Right lobe of liver (tissue), 6 donors: ENCODE results near the gene PLA2G15. TPM values are rescaled to one million over a fixed set of nuclear protein-coding genes. Genes with fewer than 3 reads are reported as not detected.

ENCODE experiments used
- ATAC-seq, 4 donors: fragments of 200-7000 bp; cut with Tn5 transposase; one replicate each; pipeline ENCODE4 v1.9.1; 2020; ENCODE audit warnings: mild to moderate bottlenecking in 4 of 4, moderate library complexity in 4 of 4
- DNase-seq, 3 donors: peaks; one replicate each; pipeline ENCODE4 v3.0.0-alpha.2; 2020
- H3K27ac ChIP-seq, 3 donors: fragments of 200-600 bp; one replicate each; pipeline ENCODE4 v1.8.0; 2022
- H3K27me3 ChIP-seq, 2 donors: fragments of 200-600 bp; one replicate each; pipeline ENCODE4 v1.8.0; 2022
- H3K36me3 ChIP-seq, 4 donors: fragments of 200-600 bp; sonication (generic) in 1 of 4; one replicate each; pipeline versions ENCODE4 v1.5.1 to v1.8.0; 2017 to 2022; ENCODE audit warnings: control low read depth in 1 of 4
- H3K4me1 ChIP-seq, 4 donors: fragments of 200-600 bp; sonication (generic) in 1 of 4; one replicate each; pipeline versions ENCODE4 v1.5.1 to v1.8.0; 2017 to 2022; ENCODE audit warnings: control low read depth in 1 of 4
- H3K4me3 ChIP-seq, 3 donors: fragments of 200-600 bp; one replicate each; pipeline ENCODE4 v1.8.0; 2022
- H3K9me3 ChIP-seq, 4 donors: fragments of 200-600 bp; sonication (generic) in 1 of 4; one replicate each; pipeline versions ENCODE4 v1.5.1 to v1.8.0; 2017 to 2022; ENCODE audit warnings: control low read depth in 1 of 4
- POLR2A ChIP-seq: fragments of 450-650 bp; IDR thresholded peaks from one replicate; pipeline ENCODE4 v1.6.1; 2017; ENCODE audit warnings: antibody characterized with exemption, mild to moderate bottlenecking
- WGBS: methylation state at CpG from one replicate; pipeline ENCODE4 v1.1.6; 2018; ENCODE audit warnings: low coverage, low lambda C conversion rate; ENCODE audit not compliant: insufficient coverage; ENCODE audit errors: missing lambda C conversion rate; 5-methylcytosine and 5-hydroxymethylcytosine counted together
- intact Hi-C, 2 donors: fragments of 100-400 bp; cut with DNase I; formaldehyde crosslinking; loops; one replicate each; pipeline versions ENCODE4 v1.11.2 to v1.14.1; 2022
- total RNA-seq, 6 experiments: library from RNA; depleted of rRNA in 2 of 6; stranded (reverse); fragments of >200 nt in 2 of 6; fragmentation: NEBNext Ultra II Directional in 3 of 6; extraction: Animal tissue kit (Norgen Biotek cat#: 25700) in 3 of 6; gene quantifications; one replicate each; pipeline versions ENCODE4 v1.1.0 to v1.2.4, GENCODE V29; 2016 to 2023
- TF ChIP-seq, protein P1 (sequence below), 4 donors: fragments of 200-600 bp in 3 of 4; fragments of 450-650 bp in 1 of 4; IDR thresholded peaks; one replicate each; pipeline versions ENCODE4 v1.5.1 to v1.8.0; 2016 to 2022; ENCODE audit warnings: antibody characterized with exemption in 4 of 4, mild to moderate bottlenecking in 2 of 4
- donor health status: DM: no; HTN: yes; CAD: no.
- donor health status: DM: no; HTN: no; CAD: no.
- donor health status: DM: no; HTN: no; CAD: no.
- donor health status: DM: no; HTN: yes; CAD: no.
- donor health status: DM: no; HTN: yes; CAD: no.

PLA2G15 gene
- total RNA-seq, 6 experiments from 2014 or later = 9.7 to 21.2 (median 13.7) TPM

DNA sequence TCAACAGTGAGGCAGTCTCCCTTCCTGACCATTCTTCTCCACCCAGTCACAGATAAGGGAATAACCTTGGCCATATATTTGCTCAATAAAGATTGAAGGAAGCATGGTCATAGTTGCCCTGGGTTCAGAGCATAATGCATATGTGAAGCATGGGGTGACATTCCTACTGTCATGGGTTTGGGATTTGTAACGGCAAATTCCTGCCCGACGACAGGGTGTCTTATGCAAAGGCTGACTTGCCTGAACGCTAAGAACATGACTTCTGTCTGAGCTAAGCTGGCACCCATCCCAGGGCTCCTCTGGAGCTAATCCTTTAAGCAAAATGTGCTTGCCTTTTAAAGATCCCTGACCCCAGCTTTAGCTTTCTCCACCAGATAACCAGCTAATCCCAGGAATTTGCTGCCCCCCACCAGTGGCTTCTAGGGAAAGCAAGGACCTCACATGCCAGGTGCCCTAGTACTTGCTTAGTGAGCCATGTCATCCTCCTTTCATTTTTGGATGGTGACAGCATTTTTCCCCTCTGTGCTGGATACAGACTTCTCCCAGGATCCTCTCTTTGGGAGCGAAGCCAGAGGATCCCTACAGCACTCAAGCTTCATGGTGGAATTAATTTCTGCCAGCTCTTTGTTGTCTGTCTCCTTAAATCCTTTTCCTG is 53.9 kb downstream of the PLA2G15 start:
- DNase-seq (no peak), ATAC-seq (no peak)
- H3K36me3 ChIP-seq = peaks cover 0 to 45% (median 20%) of the 10 kb centered on the region in 4 donors

DNA sequence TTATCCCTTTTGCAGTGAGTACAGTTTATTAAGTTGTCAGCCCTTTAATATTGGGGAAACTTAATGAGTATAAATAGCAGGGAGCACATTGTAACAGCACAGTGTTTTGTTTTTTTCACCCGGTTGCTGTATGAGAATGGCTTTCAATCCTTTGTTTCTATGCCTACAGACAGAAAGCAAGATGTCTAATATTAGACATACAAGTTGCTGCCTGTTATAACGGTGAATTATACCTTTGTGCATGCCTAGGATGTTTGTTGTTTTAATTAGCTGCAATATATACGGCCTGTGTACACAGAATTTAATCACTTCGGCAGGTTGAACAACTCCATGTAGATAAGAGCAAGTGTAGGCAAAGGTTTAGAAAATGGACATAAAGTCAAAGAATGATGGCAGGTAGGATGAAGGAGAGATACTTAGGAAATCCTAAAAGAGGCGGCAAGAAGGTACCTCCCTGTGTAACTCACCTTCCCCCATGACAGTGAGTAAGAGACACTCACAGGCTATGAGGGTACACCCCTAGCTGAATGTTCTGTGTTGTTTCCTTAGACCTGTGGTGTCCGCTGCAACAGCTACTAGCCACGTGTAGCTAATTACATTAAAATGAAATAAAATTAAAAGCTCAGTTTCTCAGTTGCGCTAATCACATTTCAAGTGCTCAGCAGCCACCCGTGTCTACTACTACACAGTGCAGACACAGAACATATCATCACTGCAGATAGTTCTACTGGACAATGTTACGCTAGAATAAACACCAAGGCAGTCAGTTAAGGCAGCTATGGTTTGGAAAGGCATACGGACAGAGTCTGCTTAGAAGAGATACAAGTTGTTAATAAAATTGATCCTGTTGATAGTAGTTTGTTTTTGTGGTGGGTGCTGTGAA is 54.6 kb downstream of the PLA2G15 start:
- Histone ChIP-seq H3K27ac (no peak overlapping the region), H3K36me3 (peaks cover 0 to 47% (median 22%) of the 10 kb centered on the region in 4 donors), H3K4me3 (no peak overlapping the region), H3K27me3 (no peaks in the 10 kb centered on the region), H3K4me1 (no peaks in the 10 kb centered on the region), H3K9me3 (no peaks in the 10 kb centered on the region)
- intact Hi-C loops = no loop called here
- no peak for TF ChIP-seq POLR2A
- TF ChIP-seq, protein P1, sequence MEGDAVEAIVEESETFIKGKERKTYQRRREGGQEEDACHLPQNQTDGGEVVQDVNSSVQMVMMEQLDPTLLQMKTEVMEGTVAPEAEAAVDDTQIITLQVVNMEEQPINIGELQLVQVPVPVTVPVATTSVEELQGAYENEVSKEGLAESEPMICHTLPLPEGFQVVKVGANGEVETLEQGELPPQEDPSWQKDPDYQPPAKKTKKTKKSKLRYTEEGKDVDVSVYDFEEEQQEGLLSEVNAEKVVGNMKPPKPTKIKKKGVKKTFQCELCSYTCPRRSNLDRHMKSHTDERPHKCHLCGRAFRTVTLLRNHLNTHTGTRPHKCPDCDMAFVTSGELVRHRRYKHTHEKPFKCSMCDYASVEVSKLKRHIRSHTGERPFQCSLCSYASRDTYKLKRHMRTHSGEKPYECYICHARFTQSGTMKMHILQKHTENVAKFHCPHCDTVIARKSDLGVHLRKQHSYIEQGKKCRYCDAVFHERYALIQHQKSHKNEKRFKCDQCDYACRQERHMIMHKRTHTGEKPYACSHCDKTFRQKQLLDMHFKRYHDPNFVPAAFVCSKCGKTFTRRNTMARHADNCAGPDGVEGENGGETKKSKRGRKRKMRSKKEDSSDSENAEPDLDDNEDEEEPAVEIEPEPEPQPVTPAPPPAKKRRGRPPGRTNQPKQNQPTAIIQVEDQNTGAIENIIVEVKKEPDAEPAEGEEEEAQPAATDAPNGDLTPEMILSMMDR (IDR thresholded peaks at IDR 0.05) = no peak
- WGBS = 72% methylated on average over 10 of the region's 11 CpGs
- DNase-seq (no peak), ATAC-seq (no peak)

More for the DNA sequence above, 53.9 kb downstream of the PLA2G15 start:
- intact Hi-C loops = no loop called here
- H3K4me3 ChIP-seq = no peak overlapping the region
- TF ChIP-seq, protein P1 (IDR thresholded peaks at IDR 0.05) = no peak
- no peak for TF ChIP-seq POLR2A
- H3K9me3 ChIP-seq = no peaks in the 10 kb centered on the region
- no peaks in the 10 kb centered on the region for H3K4me1 ChIP-seq
- no peaks in the 10 kb centered on the region for H3K27me3 ChIP-seq
- no peak overlapping the region for H3K27ac ChIP-seq
- 88% methylated on average over 1 of the region's 5 CpGs for WGBS

DNA sequence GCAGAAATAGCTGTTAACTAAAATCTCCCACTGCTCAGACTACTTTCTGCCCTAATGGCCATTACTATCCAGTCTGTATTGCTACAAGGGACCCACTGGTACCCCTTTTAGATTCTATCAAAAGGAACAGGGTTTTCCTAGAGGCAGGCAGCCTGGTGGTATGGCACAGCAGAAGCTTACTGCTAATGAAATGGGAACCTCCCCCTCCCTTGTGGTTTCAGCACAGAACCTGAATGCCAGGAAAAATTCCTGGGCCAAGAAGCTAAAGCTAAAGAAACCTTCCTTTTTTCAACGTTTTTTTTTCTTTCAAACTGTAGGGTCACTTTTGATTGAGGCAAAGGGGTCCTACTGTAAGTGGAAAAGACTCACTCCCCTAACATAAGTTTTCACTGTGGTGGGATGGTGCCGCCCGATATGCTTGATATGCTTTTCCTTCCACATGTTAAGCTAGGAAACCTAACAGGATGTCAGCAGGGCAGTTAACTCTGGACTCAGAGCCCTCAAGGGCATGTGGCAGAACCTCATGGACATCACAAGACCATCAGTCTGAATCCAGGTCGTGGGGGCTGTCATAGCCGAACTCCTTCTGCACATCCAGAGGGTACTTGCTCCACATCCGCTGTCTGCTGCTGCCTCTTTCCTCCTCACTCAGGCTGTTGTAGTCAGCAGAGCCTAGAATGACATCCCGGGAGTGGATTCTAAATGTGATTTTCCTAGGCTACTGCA is 55.7 kb downstream of the PLA2G15 start:
- TF ChIP-seq POLR2A = no peak
- TF ChIP-seq, protein P1 (IDR thresholded peaks at IDR 0.05) = no peak
- Histone ChIP-seq H3K36me3 (peaks cover 0 to 47% (median 25%) of the 10 kb centered on the region in 4 donors), H3K4me3 (no peak overlapping the region), H3K27ac (no peak overlapping the region), H3K9me3 (no peaks in the 10 kb centered on the region), H3K4me1 (no peaks in the 10 kb centered on the region), H3K27me3 (no peaks in the 10 kb centered on the region)
- intact Hi-C loops = no loop called here
- no peak for DNase-seq
- ATAC-seq = no peak
- 49% methylated on average over 3 of the region's 7 CpGs for WGBS

DNA sequence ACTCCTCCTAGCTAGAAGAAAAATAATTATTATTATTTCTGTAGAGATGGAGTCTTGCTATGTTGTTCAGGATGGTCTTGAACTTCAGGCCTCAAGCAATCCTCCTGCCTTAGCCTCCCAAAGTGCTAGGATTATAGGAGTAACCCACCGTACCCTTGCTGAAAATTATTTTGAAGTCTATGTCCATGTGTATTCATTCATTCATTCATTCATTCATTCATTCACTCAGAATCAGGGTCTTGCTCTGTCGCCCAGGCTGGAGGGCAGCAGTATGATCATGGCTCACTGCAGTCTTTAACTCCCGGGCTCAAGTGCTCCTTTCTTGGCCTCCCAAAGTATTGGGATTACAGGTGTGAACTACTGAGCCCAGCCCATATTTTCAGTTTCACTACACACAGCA is 61.5 kb downstream of the PLA2G15 start:
- WGBS = 85% methylated on average over 2 of the region's 3 CpGs
- H3K36me3 ChIP-seq = peaks cover 0 to 40% (median 22%) of the 10 kb centered on the region in 4 donors
- DNase-seq (no peak), ATAC-seq (no peak)
- H3K27me3 ChIP-seq = no peaks in the 10 kb centered on the region
- H3K4me3 ChIP-seq = no peak overlapping the region
- TF ChIP-seq, protein P1 (IDR thresholded peaks at IDR 0.05) = no peak
- no peak for TF ChIP-seq POLR2A
- intact Hi-C loops = no loop called here
- no peak overlapping the region for H3K27ac ChIP-seq
- H3K9me3 ChIP-seq = no peaks in the 10 kb centered on the region
- peaks cover 0 to 16% (median 8%) of the 10 kb centered on the region in 4 donors for H3K4me1 ChIP-seq
